ENCODE measurements around the gene EDC3. TPM values are rescaled to one million over a fixed set of nuclear protein-coding genes. Genes with fewer than 3 reads are reported as not detected.
A peak's percentile ranks its signal among the peaks of the same experiment; 100 is the strongest.

EDC3 gene
- total RNA-seq, 2 donors from 2014 or later = 44.5 to 48.3 TPM

GRCh38 chr15:74585857-74586256 lies 110.0 kb downstream of the EDC3 start:
- no peaks in the 10 kb centered on the region for H3K9me3 Mint-ChIP-seq

GRCh38 chr15:74585191-74585590 lies 110.6 kb downstream of the EDC3 start:
- Histone ChIP-seq H3K36me3 (ENCODE audit: control insufficient read depth, insufficient read depth, low read length) (peaks cover 82% of the 10 kb centered on the region), H3K27me3 (ENCODE audit: control insufficient read depth, insufficient read depth, low read length, poor library complexity, severe bottlenecking) (no peaks in the 10 kb centered on the region), H3K9ac (ENCODE audit: extremely low read depth, low read length, poor library complexity, severe bottlenecking) (no peak overlapping the region), H3K27ac (ENCODE audit: low read depth, low read length) (peak overlapping the region; percentile 89), H3K4me3 (ENCODE audit: low read length) (no peak overlapping the region), H3K4me1 (ENCODE audit: control insufficient read depth, insufficient read depth, low read length) (no peaks in the 10 kb centered on the region), H3K9me3 (ENCODE audit: control insufficient read depth, low read length) (no peaks in the 10 kb centered on the region)
- DNase-seq = no peak
- WGBS, 2 experiments (ENCODE audit: insufficient coverage in 1 of 2, insufficient read length in 1 of 2) = 91 to 92% methylated on average over 2 of the region's 3 CpGs
- Mint-ChIP-seq H3K9me3 (no peaks in the 10 kb centered on the region), H3K36me3 (ENCODE audit: low read depth) (peaks cover 73% of the 10 kb centered on the region), H3K4me3 (no peak overlapping the region), H3K4me1 (peaks cover 7% of the 10 kb centered on the region), H3K27me3 (ENCODE audit: insufficient read depth) (no peaks in the 10 kb centered on the region), H3K27ac (no peak overlapping the region)
- TF ChIP-seq, protein P1, sequence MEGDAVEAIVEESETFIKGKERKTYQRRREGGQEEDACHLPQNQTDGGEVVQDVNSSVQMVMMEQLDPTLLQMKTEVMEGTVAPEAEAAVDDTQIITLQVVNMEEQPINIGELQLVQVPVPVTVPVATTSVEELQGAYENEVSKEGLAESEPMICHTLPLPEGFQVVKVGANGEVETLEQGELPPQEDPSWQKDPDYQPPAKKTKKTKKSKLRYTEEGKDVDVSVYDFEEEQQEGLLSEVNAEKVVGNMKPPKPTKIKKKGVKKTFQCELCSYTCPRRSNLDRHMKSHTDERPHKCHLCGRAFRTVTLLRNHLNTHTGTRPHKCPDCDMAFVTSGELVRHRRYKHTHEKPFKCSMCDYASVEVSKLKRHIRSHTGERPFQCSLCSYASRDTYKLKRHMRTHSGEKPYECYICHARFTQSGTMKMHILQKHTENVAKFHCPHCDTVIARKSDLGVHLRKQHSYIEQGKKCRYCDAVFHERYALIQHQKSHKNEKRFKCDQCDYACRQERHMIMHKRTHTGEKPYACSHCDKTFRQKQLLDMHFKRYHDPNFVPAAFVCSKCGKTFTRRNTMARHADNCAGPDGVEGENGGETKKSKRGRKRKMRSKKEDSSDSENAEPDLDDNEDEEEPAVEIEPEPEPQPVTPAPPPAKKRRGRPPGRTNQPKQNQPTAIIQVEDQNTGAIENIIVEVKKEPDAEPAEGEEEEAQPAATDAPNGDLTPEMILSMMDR (conservative IDR thresholded peaks at IDR 0.05) = no peak

More at GRCh38 chr15:74585857-74586256, 110.0 kb downstream of the EDC3 start:
- 90 to 93% methylated on average over 9 of the region's 9 CpGs for WGBS, 2 experiments (ENCODE audit: insufficient coverage in 1 of 2, insufficient read length in 1 of 2)
- H3K9ac ChIP-seq (ENCODE audit: extremely low read depth, low read length, poor library complexity, severe bottlenecking) = no peak overlapping the region
- no peaks in the 10 kb centered on the region for H3K27me3 ChIP-seq (ENCODE audit: control insufficient read depth, insufficient read depth, low read length, poor library complexity, severe bottlenecking)
- peaks cover 82% of the 10 kb centered on the region for H3K36me3 ChIP-seq (ENCODE audit: control insufficient read depth, insufficient read depth, low read length)
- H3K4me3 ChIP-seq (ENCODE audit: low read length) = no peak overlapping the region
- peak overlapping the region; percentile 35 for H3K27ac ChIP-seq (ENCODE audit: low read depth, low read length)
- no peak for DNase-seq
- Mint-ChIP-seq H3K27me3 (ENCODE audit: insufficient read depth) (no peaks in the 10 kb centered on the region), H3K4me1 (peaks cover 7% of the 10 kb centered on the region), H3K36me3 (ENCODE audit: low read depth) (peaks cover 74% of the 10 kb centered on the region), H3K4me3 (no peak overlapping the region), H3K27ac (no peak overlapping the region)
- no peaks in the 10 kb centered on the region for H3K4me1 ChIP-seq (ENCODE audit: control insufficient read depth, insufficient read depth, low read length)
- H3K9me3 ChIP-seq (ENCODE audit: control insufficient read depth, low read length) = no peaks in the 10 kb centered on the region
- TF ChIP-seq, protein P1 (conservative IDR thresholded peaks at IDR 0.05) = no peak

DNA sequence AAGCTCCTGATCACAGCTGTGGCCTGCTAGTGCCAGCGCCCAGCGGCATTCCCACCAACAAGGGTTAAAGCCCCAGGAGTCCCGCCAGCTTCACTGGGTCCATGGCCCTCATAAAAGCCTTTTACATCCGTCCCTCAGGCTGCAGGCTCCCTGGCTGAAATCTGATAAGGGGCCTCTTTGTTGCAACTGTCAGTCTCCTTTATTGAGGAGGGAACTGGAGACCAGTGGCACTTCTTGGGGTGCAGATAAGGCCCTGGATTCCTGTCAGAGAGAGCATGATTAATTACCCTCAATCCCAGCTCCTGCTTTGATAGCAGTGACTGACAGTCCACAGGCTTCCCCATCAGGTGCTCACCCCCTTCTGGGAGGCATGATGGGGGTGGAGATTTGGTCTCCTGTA lies 111.0 kb downstream of the EDC3 start:
- Mint-ChIP-seq H3K27ac (peak overlapping the region; percentile 44), H3K27me3 (ENCODE audit: insufficient read depth) (no peaks in the 10 kb centered on the region), H3K36me3 (ENCODE audit: low read depth) (peaks cover 70% of the 10 kb centered on the region), H3K4me1 (peaks cover 7% of the 10 kb centered on the region), H3K9me3 (no peaks in the 10 kb centered on the region), H3K4me3 (no peak overlapping the region)
- Histone ChIP-seq H3K9ac (ENCODE audit: extremely low read depth, low read length, poor library complexity, severe bottlenecking) (no peak overlapping the region), H3K9me3 (ENCODE audit: control insufficient read depth, low read length) (no peaks in the 10 kb centered on the region), H3K27ac (ENCODE audit: low read depth, low read length) (peak overlapping the region; percentile 89), H3K4me3 (ENCODE audit: low read length) (no peak overlapping the region), H3K36me3 (ENCODE audit: control insufficient read depth, insufficient read depth, low read length) (peaks cover 82% of the 10 kb centered on the region), H3K27me3 (ENCODE audit: control insufficient read depth, insufficient read depth, low read length, poor library complexity, severe bottlenecking) (no peaks in the 10 kb centered on the region), H3K4me1 (ENCODE audit: control insufficient read depth, insufficient read depth, low read length) (no peaks in the 10 kb centered on the region)
- no peak for DNase-seq
- TF ChIP-seq, protein P1 (conservative IDR thresholded peaks at IDR 0.05) = no peak
- WGBS, 2 experiments (ENCODE audit: insufficient coverage in 1 of 2, insufficient read length in 1 of 2) = 62 to 86% methylated on average over 2 to 4 of the region's 4 CpGs
